ENCODE data around the gene CLHC1. TPM values are rescaled to one million over a fixed set of nuclear protein-coding genes. Genes with fewer than 3 reads are reported as not detected.
"Not testable (repeated sequence)": the region's sequence is repeated elsewhere in the genome, so short reads cannot be mapped to it uniquely, and the experiment has no call there.

Gene CLHC1
- total RNA-seq, 1 donor from 2014 or later: not detected

- Histone ChIP-seq H3K36me3 (no peaks in the 10 kb centered on the region), H3K4me1 (peaks cover 0 to 11% of the 10 kb centered on the region in 2 donors), H3K9me3 (no peaks in the 10 kb centered on the region), H3K27me3 (no peaks in the 10 kb centered on the region), H3K27ac (no peak overlapping the region), H3K4me3 (no peak overlapping the region)
- no peak for DNase-seq (ENCODE audit: low spot score in 2 of 2)
- intact Hi-C loops (cut with DNase I): no loop called here
- no peak for TF ChIP-seq CTCF (IDR thresholded peaks at IDR 0.05)
Observed at GRCh38 chr2:55148269-55148668, 83.8 kb downstream of the CLHC1 start.

DNA sequence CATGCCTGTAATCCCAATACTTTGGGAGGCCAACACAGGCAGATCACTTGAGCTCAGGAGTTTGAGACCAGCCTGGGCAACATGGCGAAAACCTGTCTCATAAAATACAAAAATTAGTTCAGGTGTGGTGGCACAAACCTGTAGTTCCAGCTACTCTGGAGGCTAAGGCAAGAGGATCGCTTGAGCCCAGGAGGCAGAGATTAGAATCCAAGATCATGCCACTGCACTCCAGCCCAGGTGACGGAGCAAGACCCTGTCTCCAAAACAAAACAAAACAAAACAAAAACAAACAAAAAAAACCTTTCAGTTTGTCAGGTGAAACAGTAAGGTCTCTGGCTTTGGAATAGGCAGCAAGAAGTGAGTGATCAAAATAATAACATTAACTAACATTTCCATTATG lies 84.6 kb downstream of the CLHC1 start:
- H3K27me3 ChIP-seq: no peaks in the 10 kb centered on the region
- H3K4me1 ChIP-seq: peaks cover 0 to 10% of the 10 kb centered on the region in 2 donors
- no peak overlapping the region for H3K27ac ChIP-seq
- TF ChIP-seq CTCF (IDR thresholded peaks at IDR 0.05): no peak
- H3K4me3 ChIP-seq: no peak overlapping the region
- no peaks in the 10 kb centered on the region for H3K36me3 ChIP-seq
- no peaks in the 10 kb centered on the region for H3K9me3 ChIP-seq
- intact Hi-C loops (cut with DNase I): no loop called here
- DNase-seq (ENCODE audit: low spot score in 2 of 2): no peak

GRCh38 chr2:55147041-55147440 lies 85.1 kb downstream of the CLHC1 start:
- Histone ChIP-seq H3K27me3 (no peaks in the 10 kb centered on the region), H3K36me3 (no peaks in the 10 kb centered on the region), H3K9me3 (no peaks in the 10 kb centered on the region), H3K4me3 (no peak overlapping the region), H3K27ac (no peak overlapping the region), H3K4me1 (peaks cover 0 to 6% of the 10 kb centered on the region in 2 donors)
- DNase-seq (ENCODE audit: low spot score in 2 of 2): peak in 1 of 2 donors; percentile 25
- intact Hi-C loops (cut with DNase I): no loop called here
- no peak for TF ChIP-seq CTCF (IDR thresholded peaks at IDR 0.05)

DNA sequence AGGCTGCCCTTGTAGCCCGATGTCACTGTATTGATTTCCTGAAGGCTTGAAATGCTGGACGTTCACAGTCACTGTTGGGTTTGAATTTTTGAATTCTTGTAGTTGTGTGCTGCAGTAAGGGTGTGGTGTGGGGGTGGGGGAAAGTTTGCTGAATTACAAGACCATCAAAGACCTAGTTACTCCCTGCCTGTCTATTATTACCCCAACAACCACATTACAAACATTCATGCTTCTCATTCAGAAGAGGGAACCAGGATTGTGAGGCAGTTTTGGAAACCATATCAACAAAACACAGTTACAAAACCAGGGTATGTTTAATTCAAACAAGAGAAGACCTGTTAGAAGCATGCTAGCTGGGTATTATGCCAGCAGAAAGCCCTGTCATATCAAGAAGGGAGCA lies 85.8 kb downstream of the CLHC1 start:
- H3K27me3 ChIP-seq: no peaks in the 10 kb centered on the region
- no peak for DNase-seq (ENCODE audit: low spot score in 2 of 2)
- intact Hi-C loops (cut with DNase I): no loop called here
- H3K9me3 ChIP-seq: no peaks in the 10 kb centered on the region
- TF ChIP-seq CTCF (IDR thresholded peaks at IDR 0.05): no peak
- H3K4me3 ChIP-seq: no peak overlapping the region
- H3K36me3 ChIP-seq: no peaks in the 10 kb centered on the region
- no peaks in the 10 kb centered on the region for H3K4me1 ChIP-seq
- H3K27ac ChIP-seq: no peak overlapping the region

GRCh38 chr2:55144922-55145820 lies 86.9 kb downstream of the CLHC1 start:
- no peak for TF ChIP-seq CTCF (IDR thresholded peaks at IDR 0.05)
- no peak overlapping the region for H3K4me3 ChIP-seq
- H3K27ac ChIP-seq: no peak overlapping the region
- no peaks in the 10 kb centered on the region for H3K27me3 ChIP-seq
- intact Hi-C loops (cut with DNase I): no loop called here
- no peaks in the 10 kb centered on the region for H3K4me1 ChIP-seq
- no peaks in the 10 kb centered on the region for H3K36me3 ChIP-seq
- no peak for DNase-seq (ENCODE audit: low spot score in 2 of 2)
- H3K9me3 ChIP-seq: no peaks in the 10 kb centered on the region

- H3K27ac ChIP-seq; H3K4me3 ChIP-seq; H3K9me3 ChIP-seq; H3K27me3 ChIP-seq; H3K4me1 ChIP-seq; H3K36me3 ChIP-seq; intact Hi-C loops (cut with DNase I); DNase-seq (ENCODE audit: low spot score in 2 of 2): not testable (repeated sequence)
Observed at GRCh38 chr2:55143706-55144105, 88.4 kb downstream of the CLHC1 start.

Data from ascending aorta (tissue), 2 donors.